ENCODE data around the gene CCNE1.

CCNE1 gene

DNA sequence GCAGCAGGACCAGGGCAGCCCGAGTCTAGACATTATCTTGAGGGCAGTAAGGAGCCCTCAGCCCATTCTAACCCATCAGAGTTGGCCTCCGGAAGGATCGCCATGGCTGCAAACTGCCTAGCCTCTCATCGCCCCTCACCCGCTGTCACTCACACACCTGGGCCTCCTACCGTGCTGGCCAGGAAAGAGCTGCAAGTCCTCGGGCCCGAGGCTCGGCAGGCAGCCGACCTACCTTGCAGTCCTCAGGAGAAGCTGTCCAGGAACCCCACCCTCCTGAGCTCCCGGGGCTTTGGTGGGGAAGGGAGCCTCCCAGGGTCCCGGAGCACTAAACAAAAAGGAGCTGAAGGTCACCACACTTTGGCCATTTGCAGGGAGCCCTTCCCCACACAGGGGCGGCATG is 46.8 kb downstream of the CCNE1 start:
- Histone ChIP-seq H3K9me3 (ENCODE audit: insufficient read depth, low read depth, low read length) (no peaks in the 10 kb centered on the region), H3F3A (ENCODE audit: low read depth) (no peaks in the 10 kb centered on the region), H4K20me1 (ENCODE audit: insufficient read depth, low read length, poor library complexity, severe bottlenecking) (no peaks in the 10 kb centered on the region), H3K36me3 (ENCODE audit: insufficient read depth, low read length) (no peaks in the 10 kb centered on the region), H3K4me1 (ENCODE audit: insufficient read depth, low read length, poor library complexity, severe bottlenecking) (peaks cover 3% of the 10 kb centered on the region), H2AFZ (ENCODE audit: low read length) (no peak overlapping the region; the same call in 1 of the 2 replicates), H3K27me3 (ENCODE audit: insufficient read depth, low read length, poor library complexity, severe bottlenecking) (no peaks in the 10 kb centered on the region), H3K9me2 (replicated peaks; ENCODE audit: low read depth, low read length) (no peaks in the 10 kb centered on the region), H3K9ac (ENCODE audit: low read depth, low read length, poor library complexity, severe bottlenecking) (no peak overlapping the region), H3K4me2 (ENCODE audit: low read depth, low read length, poor library complexity, severe bottlenecking) (no peak overlapping the region), H3K79me2 (ENCODE audit: insufficient read depth, low read length) (no peaks in the 10 kb centered on the region), H3K4me3 (ENCODE audit: low read length, poor library complexity, severe bottlenecking) (no peak overlapping the region)
- TF ChIP-seq, protein P1, sequence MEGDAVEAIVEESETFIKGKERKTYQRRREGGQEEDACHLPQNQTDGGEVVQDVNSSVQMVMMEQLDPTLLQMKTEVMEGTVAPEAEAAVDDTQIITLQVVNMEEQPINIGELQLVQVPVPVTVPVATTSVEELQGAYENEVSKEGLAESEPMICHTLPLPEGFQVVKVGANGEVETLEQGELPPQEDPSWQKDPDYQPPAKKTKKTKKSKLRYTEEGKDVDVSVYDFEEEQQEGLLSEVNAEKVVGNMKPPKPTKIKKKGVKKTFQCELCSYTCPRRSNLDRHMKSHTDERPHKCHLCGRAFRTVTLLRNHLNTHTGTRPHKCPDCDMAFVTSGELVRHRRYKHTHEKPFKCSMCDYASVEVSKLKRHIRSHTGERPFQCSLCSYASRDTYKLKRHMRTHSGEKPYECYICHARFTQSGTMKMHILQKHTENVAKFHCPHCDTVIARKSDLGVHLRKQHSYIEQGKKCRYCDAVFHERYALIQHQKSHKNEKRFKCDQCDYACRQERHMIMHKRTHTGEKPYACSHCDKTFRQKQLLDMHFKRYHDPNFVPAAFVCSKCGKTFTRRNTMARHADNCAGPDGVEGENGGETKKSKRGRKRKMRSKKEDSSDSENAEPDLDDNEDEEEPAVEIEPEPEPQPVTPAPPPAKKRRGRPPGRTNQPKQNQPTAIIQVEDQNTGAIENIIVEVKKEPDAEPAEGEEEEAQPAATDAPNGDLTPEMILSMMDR (conservative IDR thresholded peaks at IDR 0.05; ENCODE audit: low read length), result no peak
- TF ChIP-seq EZH2phosphoT487 (IDR thresholded peaks at IDR 0.05; ENCODE audit: borderline replicate concordance), result no peak

DNA sequence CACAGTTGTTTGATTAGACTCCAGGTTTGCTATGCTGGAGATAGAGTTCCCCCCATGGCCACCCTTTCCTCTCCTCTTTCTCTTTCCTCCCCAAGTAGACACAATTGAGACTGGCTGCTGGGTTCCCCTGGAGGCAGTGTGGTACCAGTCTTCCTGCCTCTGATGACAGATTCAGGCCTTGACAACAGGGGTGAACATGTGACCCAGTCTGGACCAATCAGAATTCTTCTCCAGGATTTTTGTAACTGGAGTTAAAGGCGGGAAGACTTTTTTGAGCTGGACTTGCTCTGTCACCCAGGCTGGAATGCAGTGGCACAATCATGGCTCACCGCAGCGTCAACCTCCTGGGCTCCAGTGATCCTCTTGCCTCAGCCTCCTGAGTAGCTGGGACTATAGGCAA is 48.7 kb downstream of the CCNE1 start:
- Histone ChIP-seq H3K9me3 (ENCODE audit: insufficient read depth, low read depth, low read length) (no peaks in the 10 kb centered on the region), H2AFZ (ENCODE audit: low read length) (no peak overlapping the region), H3K9me2 (replicated peaks; ENCODE audit: low read depth, low read length) (no peaks in the 10 kb centered on the region), H3K4me3 (ENCODE audit: low read length, poor library complexity, severe bottlenecking) (no peak overlapping the region), H3K27me3 (ENCODE audit: insufficient read depth, low read length, poor library complexity, severe bottlenecking) (no peaks in the 10 kb centered on the region), H3K4me1 (ENCODE audit: insufficient read depth, low read length, poor library complexity, severe bottlenecking) (peaks cover 3% of the 10 kb centered on the region), H3K36me3 (ENCODE audit: insufficient read depth, low read length) (no peaks in the 10 kb centered on the region), H3K9ac (ENCODE audit: low read depth, low read length, poor library complexity, severe bottlenecking) (no peak overlapping the region), H4K20me1 (ENCODE audit: insufficient read depth, low read length, poor library complexity, severe bottlenecking) (no peaks in the 10 kb centered on the region), H3K4me2 (ENCODE audit: low read depth, low read length, poor library complexity, severe bottlenecking) (no peak overlapping the region), H3F3A (ENCODE audit: low read depth) (no peaks in the 10 kb centered on the region), H3K79me2 (ENCODE audit: insufficient read depth, low read length) (no peaks in the 10 kb centered on the region)
- TF ChIP-seq EZH2phosphoT487 (IDR thresholded peaks at IDR 0.05; ENCODE audit: borderline replicate concordance), result no peak
- TF ChIP-seq, protein P1 (conservative IDR thresholded peaks at IDR 0.05; ENCODE audit: low read length), result 0 out of 2 replicates have a peak, but pooled peaks have one; percentile 25

DNA sequence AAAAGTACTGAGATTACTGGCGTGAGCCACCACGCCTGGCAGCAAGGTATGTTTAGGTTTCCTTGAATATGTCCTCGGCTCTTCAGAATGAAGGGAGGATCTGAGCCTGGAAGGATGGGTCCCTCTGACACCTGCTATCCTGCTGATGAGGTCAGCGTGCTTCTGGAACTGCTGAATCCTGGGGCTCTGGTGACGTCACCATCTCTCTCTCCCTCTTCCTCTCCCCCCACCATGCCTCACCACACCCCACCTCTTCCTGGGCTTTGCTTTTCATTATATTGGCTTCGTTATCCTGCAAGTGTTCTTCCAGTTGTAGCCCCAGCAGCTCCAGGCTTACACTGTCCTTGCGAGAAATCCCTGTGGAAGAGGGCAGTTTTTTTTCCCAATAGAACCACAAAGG is 49.8 kb downstream of the CCNE1 start:
- H4K20me1 ChIP-seq (ENCODE audit: insufficient read depth, low read length, poor library complexity, severe bottlenecking), result no peaks in the 10 kb centered on the region
- H3K4me2 ChIP-seq (ENCODE audit: low read depth, low read length, poor library complexity, severe bottlenecking), result no peak overlapping the region
- no peaks in the 10 kb centered on the region for H3K36me3 ChIP-seq (ENCODE audit: insufficient read depth, low read length)
- no peak overlapping the region for H3K4me3 ChIP-seq (ENCODE audit: low read length, poor library complexity, severe bottlenecking)
- H3K27me3 ChIP-seq (ENCODE audit: insufficient read depth, low read length, poor library complexity, severe bottlenecking), result no peaks in the 10 kb centered on the region
- no peaks in the 10 kb centered on the region for H3F3A ChIP-seq (ENCODE audit: low read depth)
- H3K4me1 ChIP-seq (ENCODE audit: insufficient read depth, low read length, poor library complexity, severe bottlenecking), result peaks cover 7% of the 10 kb centered on the region
- no peak overlapping the region for H3K9ac ChIP-seq (ENCODE audit: low read depth, low read length, poor library complexity, severe bottlenecking)
- H2AFZ ChIP-seq (ENCODE audit: low read length), result no peak overlapping the region
- no peaks in the 10 kb centered on the region for H3K9me2 ChIP-seq (replicated peaks; ENCODE audit: low read depth, low read length)
- no peaks in the 10 kb centered on the region for H3K9me3 ChIP-seq (ENCODE audit: insufficient read depth, low read depth, low read length)
- no peaks in the 10 kb centered on the region for H3K79me2 ChIP-seq (ENCODE audit: insufficient read depth, low read length)
- TF ChIP-seq EZH2phosphoT487 (IDR thresholded peaks at IDR 0.05; ENCODE audit: borderline replicate concordance), result no peak
- TF ChIP-seq, protein P1 (conservative IDR thresholded peaks at IDR 0.05; ENCODE audit: low read length), result no peak
